ENCODE results near the gene LRRC15.

GRCh38 chr3:194384156-194384555 is 14.6 kb upstream of the LRRC15 start:
- TF ChIP-seq CTCF (IDR thresholded peaks at IDR 0.05) (no peak), POLR2A (IDR thresholded peaks at IDR 0.05) (no peak), POLR2AphosphoS5 (IDR thresholded peaks at IDR 0.05) (no peak), EP300 (IDR thresholded peaks at IDR 0.05) (no peak)

Data from suprapubic skin (tissue), 4 donors.